Stomach (tissue), 4 donors: ENCODE results near the gene MRI1.

Experiments
- EP300 ChIP-seq: sonication (generic); formaldehyde crosslinking; IDR thresholded peaks from one replicate; pipeline ENCODE4 v1.6.1; 2017; ENCODE audit warnings: antibody characterized with exemption
- POLR2A ChIP-seq, 4 donors: fragments of 450-650 bp; IDR thresholded peaks; one replicate each; pipeline ENCODE4 v1.6.1; 2016; ENCODE audit warnings: antibody characterized with exemption in 4 of 4, control low read depth in 2 of 4, mild to moderate bottlenecking in 1 of 4, moderate library complexity in 1 of 4
- POLR2AphosphoS5 ChIP-seq, 3 donors: sonication (generic); formaldehyde crosslinking; IDR thresholded peaks; one replicate each; pipeline ENCODE4 v1.6.1; 2016; ENCODE audit warnings: antibody characterized with exemption in 3 of 3
- TF ChIP-seq, protein P1 (sequence below), 7 experiments: fragments of 450-650 bp in 4 of 7; fragments of 200-600 bp in 3 of 7; sonication (generic) in 3 of 7; IDR thresholded peaks; one replicate each; pipeline ENCODE4 v1.5.1; 2016 to 2019; ENCODE audit warnings: antibody characterized with exemption in 7 of 7, control low read depth in 2 of 7, mild to moderate bottlenecking in 1 of 7

- TF ChIP-seq, protein P1, sequence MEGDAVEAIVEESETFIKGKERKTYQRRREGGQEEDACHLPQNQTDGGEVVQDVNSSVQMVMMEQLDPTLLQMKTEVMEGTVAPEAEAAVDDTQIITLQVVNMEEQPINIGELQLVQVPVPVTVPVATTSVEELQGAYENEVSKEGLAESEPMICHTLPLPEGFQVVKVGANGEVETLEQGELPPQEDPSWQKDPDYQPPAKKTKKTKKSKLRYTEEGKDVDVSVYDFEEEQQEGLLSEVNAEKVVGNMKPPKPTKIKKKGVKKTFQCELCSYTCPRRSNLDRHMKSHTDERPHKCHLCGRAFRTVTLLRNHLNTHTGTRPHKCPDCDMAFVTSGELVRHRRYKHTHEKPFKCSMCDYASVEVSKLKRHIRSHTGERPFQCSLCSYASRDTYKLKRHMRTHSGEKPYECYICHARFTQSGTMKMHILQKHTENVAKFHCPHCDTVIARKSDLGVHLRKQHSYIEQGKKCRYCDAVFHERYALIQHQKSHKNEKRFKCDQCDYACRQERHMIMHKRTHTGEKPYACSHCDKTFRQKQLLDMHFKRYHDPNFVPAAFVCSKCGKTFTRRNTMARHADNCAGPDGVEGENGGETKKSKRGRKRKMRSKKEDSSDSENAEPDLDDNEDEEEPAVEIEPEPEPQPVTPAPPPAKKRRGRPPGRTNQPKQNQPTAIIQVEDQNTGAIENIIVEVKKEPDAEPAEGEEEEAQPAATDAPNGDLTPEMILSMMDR (IDR thresholded peaks at IDR 0.05) = no peak
- TF ChIP-seq POLR2A (IDR thresholded peaks at IDR 0.05) (no peak), POLR2AphosphoS5 (IDR thresholded peaks at IDR 0.05) (no peak), EP300 (no peak)
These were observed 1.6 kb upstream of the MRI1 start for GRCh38 chr19:13762635-13763235.
